ENCODE measurements around the gene HNRNPH1.

The HNRNPH1 gene

GRCh38 chr5:179588166-179588565 is 35.3 kb downstream of the HNRNPH1 start:
- DNase-seq (ENCODE audit: low spot score), result no peak
- TF ChIP-seq CTCF (IDR thresholded peaks at IDR 0.05; ENCODE audit: borderline replicate concordance, control extremely low read depth, extremely low read depth, insufficient read depth, missing control alignments), result no peak
- in situ Hi-C loops (cut with MboI; ENCODE audit: low sequenced_read_pairs, unreplicated experiment), result no loop called here

- in situ Hi-C loops (cut with MboI; ENCODE audit: low sequenced_read_pairs, unreplicated experiment), result no loop called here
- no peak for TF ChIP-seq CTCF (IDR thresholded peaks at IDR 0.05; ENCODE audit: borderline replicate concordance, control extremely low read depth, extremely low read depth, insufficient read depth, missing control alignments)
- no peak for DNase-seq (ENCODE audit: low spot score)
Measured at GRCh38 chr5:179585941-179586401, 37.5 kb downstream of the HNRNPH1 start.

- no peak for TF ChIP-seq CTCF (IDR thresholded peaks at IDR 0.05; ENCODE audit: borderline replicate concordance, control extremely low read depth, extremely low read depth, insufficient read depth, missing control alignments)
- in situ Hi-C loops (cut with MboI; ENCODE audit: low sequenced_read_pairs, unreplicated experiment), result no loop called here
- no peak for DNase-seq (ENCODE audit: low spot score)
Measured at GRCh38 chr5:179577286-179577960, 46.0 kb downstream of the HNRNPH1 start.

GRCh38 chr5:179572386-179572785 is 51.1 kb downstream of the HNRNPH1 start:
- TF ChIP-seq CTCF (IDR thresholded peaks at IDR 0.05; ENCODE audit: borderline replicate concordance, control extremely low read depth, extremely low read depth, insufficient read depth, missing control alignments), result no peak
- in situ Hi-C loops (cut with MboI; ENCODE audit: low sequenced_read_pairs, unreplicated experiment), result no loop called here
- no peak for DNase-seq (ENCODE audit: low spot score)

GRCh38 chr5:179568721-179569120 is 54.8 kb downstream of the HNRNPH1 start:
- in situ Hi-C loops (cut with MboI; ENCODE audit: low sequenced_read_pairs, unreplicated experiment), result no loop called here
- TF ChIP-seq CTCF (IDR thresholded peaks at IDR 0.05; ENCODE audit: borderline replicate concordance, control extremely low read depth, extremely low read depth, insufficient read depth, missing control alignments), result no peak
- no peak for DNase-seq (ENCODE audit: low spot score)

- TF ChIP-seq CTCF (IDR thresholded peaks at IDR 0.05; ENCODE audit: borderline replicate concordance, control extremely low read depth, extremely low read depth, insufficient read depth, missing control alignments), result no peak
- no peak for DNase-seq (ENCODE audit: low spot score)
- in situ Hi-C loops (cut with MboI; ENCODE audit: low sequenced_read_pairs, unreplicated experiment), result no loop called here
Measured at GRCh38 chr5:179564526-179564925, 58.9 kb downstream of the HNRNPH1 start.
